GM18858 (cell line): ENCODE measurements around the gene LRRC1.
"Not testable (repeated sequence)": the region's sequence is repeated elsewhere in the genome, so short reads cannot be mapped to it uniquely, and the experiment has no call there.

Experiments
- ATAC-seq: cut with Tn5 transposase; IDR thresholded peaks from one replicate; pipeline ENCODE4 v1.9.1; 2021; ENCODE audit not compliant: unreplicated experiment

The LRRC1 gene

DNA sequence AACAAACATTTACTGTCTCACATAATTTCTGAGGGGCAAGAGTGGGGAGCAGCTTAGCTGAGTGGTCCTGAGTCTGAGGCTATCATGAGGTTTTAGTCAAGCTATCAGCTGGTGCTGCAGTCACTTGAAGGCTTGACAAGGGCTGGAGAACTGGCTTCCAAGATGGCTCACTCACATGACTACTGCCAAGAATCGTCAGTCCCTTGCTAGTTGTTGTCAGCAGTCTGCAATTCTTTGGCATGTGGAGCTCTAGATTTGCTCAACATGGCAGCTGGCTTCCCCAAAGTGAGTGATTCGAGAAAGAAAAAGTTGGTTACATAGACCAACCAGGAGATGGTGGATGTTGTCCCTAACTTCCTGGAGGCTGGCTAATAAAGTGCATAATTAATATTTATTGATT, 2.8 kb upstream of the LRRC1 start:
- ATAC-seq, result no peak

GRCh38 chr6:53792973-53793317, 1.9 kb upstream of the LRRC1 start:
- ATAC-seq, result no peak

GRCh38 chr6:53793318-53794136, 1.3 kb upstream of the LRRC1 start:
- peak; percentile 27 for ATAC-seq

DNA sequence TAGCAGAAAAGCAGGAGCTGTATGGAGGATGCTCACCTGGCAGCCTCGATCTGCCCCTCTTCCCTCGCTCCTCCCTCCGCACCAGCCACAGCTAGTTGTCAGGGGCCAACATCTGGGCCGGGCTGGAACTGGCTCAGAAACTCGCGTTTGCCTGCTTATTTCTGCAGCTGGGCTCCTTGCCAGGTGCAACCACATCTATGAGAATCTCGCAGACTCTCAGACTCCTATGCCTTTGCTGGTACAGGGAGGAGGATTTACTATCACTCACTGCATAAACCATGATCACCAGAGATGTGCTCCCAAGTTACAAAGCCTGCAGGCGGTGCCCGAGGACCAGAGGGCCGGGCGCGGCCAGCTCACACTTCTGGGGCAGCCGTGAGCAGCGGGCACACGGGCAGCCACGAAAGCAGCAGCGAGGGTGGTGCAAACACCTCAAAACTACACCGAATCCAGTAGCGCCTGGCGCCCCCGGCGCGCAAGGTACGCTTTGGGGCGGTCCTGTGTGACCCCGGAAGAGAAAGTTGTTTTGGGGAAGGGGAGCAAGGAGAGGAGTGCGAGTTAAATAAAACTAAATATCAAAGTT, 577 bp upstream of the LRRC1 start:
- peak; percentile 43 for ATAC-seq

GRCh38 chr6:53795340-53795701, 516 bp downstream of the LRRC1 start:
- no peak for ATAC-seq

- no peak for ATAC-seq
Measured at GRCh38 chr6:53795702-53796450, 1.1 kb downstream of the LRRC1 start.

- ATAC-seq, result no peak
Measured at GRCh38 chr6:53796451-53796780, 1.6 kb downstream of the LRRC1 start.

- ATAC-seq, result no peak
Measured at GRCh38 chr6:53796791-53797190, 2.0 kb downstream of the LRRC1 start.

DNA sequence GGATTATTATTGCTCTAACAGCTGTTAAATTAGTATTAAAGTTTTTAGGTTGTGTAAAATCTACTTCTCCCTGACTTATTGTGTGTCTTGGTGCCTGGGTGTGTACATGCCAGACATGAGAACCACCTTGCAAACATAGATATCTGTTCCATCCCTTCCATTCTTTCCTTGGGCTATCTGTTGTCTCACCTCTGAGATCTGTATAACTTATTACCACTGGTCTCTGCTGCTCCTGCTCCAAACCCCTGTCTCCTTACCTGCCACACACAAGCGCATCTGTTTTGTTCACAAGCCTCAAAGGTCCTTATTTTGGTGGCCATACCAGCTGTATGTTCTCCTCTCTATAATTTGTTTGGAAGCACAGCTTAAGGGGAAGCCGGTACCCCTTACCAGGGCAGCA, 2.5 kb downstream of the LRRC1 start:
- ATAC-seq, result no peak

DNA sequence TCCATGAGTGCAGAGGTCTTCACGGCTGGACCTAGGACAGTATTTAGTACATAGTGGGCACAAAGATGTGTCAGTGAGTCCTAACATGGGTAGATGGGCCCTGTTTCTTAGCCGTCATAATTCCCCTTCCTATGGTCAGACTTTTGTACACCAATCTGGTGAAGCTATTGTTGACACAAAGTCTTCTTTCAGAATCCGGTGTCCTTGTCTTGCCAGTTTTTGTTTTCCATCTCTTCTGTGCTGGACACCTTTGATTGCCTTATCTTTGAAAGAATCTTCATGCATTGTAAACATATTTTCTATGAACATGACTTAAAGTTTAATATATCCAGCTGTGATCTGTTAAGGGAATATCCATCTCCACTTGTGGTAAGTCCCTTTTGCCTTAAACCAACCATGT, 4.5 kb downstream of the LRRC1 start:
- ATAC-seq, result no peak

DNA sequence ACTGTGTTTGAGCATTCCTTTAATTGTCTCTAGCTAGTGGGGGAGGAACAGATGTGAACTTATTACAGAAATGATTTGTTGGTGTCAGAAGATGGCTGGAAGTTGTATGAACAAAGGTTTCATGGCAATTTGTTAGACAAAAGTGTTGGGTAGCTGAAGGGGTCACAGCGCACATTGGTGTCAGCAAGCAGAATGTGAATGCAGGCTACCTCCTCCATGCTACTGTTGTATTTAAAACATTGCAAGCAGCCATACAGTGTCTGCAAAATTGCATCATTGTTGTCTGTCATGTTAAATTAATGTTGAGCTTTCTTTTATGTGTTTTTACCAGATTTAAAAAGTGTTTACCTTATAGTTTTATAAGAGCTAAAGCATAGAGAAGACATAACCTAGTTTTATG, 6.2 kb downstream of the LRRC1 start:
- no peak for ATAC-seq

DNA sequence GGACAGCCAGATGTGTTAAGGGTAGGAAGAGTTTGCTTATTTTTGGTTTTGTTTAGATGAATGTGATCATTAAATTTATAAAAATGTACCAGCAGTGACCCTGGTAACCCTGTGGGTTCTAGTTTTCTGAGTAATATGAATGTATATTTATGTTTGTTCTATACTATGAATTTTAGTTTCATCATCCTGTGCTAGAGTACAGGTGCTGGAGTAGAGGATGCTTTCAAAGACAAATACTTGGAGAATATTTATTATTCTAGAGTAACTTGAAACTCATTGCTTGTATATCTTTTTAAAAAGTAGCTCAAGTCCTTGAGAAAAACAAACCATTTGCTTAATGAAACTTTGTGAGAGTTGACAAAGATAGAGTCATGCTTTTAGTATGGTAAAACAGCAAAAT, 7.8 kb downstream of the LRRC1 start:
- ATAC-seq, result no peak

DNA sequence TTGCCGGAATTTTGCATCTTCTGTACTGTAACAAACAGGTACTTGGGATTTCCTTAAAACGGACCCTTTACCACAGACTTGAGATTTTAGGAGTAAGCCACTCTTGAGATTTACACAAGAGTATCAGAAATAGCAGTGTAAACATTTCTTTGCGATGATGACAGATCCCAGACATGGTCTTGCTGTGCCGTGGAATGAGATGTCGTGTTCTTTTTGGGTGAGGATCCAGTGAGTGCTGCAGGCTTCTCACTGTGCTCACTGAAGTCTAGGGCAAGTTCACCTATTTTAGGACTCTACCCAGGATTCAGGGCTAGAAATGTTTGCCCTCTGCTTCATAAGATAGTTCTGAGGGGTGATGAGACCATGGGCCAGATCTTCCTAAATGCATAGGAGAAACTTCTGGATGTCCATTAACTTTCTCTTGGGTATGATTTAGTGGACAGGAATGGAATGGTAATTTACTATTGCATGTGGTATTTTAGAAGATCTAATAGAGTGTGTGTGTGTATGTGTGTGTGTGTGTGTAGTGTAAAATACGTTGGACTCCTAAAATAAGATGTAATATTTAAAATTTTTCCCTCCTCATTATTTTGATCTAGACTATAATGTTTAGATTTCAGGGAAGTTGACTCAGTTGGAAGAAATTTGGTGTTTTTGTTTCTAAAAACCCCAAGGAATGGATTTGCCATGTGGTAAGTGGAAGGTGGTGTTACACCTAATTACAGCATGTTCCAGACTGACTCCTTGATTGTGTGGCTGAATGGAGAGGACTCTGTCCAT, 8.5 kb downstream of the LRRC1 start:
- no peak for ATAC-seq

GRCh38 chr6:53805016-53805415, 10.2 kb downstream of the LRRC1 start:
- ATAC-seq, result no peak

DNA sequence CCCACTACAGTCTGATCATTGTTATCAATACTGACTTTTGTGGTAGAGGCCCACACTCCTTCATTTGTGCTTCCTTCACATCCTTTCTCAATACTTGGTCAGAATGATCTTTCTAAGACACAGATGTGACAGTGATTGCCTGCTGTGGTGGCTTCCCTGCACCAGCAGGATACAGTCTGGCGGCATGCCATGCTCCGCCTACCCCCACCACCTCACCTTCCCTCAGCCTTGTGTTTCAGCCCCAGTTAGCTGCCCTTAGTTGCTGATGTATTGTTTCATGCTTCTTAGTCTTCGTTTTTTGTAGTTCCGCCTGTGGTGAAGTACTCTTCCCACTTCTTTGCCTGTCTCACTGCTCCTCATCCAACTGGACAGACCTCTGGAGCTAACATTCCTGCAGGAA, 10.9 kb downstream of the LRRC1 start:
- ATAC-seq, result no peak

- ATAC-seq, result not testable (repeated sequence)
Measured at GRCh38 chr6:53807606-53808005, 12.8 kb downstream of the LRRC1 start.

DNA sequence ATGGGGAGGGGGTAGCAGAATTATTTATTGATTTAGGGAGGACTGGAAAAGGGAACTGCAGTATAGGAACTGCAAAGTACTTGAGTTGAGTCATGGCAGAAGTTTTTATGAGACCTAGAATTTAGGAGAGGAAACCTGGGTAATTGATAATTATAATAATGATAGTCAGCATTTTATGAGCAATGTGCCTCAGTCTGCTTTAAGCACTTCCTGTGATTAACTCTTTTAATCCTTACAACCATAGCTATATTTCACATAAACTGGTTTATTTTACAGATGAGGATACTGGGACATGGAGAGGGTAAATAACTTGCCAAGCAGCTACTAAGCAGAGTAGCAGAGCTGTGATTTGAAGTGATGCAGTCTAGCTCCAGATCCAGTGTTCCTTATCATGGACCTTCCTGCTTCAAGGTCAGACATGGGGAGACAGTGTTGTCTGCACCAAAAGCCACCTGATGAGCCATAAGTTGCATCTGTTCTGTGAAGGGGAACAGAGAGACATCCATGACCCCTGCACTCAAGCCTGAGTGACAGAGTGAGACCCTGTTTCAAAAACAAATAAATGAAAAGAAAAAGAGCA, 13.6 kb downstream of the LRRC1 start:
- no peak for ATAC-seq

DNA sequence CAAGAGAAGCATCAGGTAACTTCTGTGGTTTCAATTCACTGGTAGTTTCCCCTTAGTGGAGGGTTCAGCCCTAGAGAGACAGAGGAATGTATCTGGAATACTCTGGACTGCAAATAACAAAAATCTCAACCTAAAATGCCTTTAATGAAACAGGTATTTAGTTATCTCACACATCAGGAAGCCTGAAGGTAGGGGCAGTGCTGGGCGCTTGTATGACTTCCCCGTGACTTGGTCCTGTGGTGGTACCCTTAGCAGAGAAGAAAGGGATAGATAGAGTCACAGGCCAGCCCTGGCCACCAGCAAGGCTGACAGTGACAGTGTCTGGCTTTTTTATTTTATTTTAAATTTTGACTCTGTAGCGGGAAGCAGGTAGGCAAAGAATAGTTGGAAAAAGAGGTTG, 14.9 kb downstream of the LRRC1 start:
- ATAC-seq, result no peak

GRCh38 chr6:53811082-53811481, 16.3 kb downstream of the LRRC1 start:
- peak; percentile 67 for ATAC-seq

GRCh38 chr6:53811746-53812145, 16.9 kb downstream of the LRRC1 start:
- ATAC-seq, result no peak

DNA sequence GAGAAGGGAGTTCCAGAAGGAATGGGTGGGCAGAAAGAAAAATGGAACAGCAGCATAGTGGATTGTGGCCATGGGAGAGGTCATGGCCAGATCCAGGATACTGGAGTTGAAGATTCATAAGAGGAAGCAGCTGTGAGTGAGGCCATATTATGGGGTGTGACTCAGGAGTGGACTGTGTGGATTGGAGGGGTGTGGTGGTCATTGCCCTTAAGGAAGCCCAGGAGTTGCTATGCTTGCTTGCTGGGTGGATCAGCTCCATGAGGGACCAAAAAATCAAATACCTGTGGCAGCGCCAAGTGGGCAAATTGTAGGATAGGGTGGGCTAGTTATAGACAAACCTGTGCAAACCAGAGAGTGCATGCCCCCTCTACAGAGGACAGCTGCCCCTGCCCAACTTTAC, 18.3 kb downstream of the LRRC1 start:
- no peak for ATAC-seq
